Nephron progenitor cell (in vitro differentiated cells): Measurements from ENCODE around the gene MRPL33.

Source experiments
- DNase-seq: peaks from one replicate; pipeline ENCODE4 v3.0.0; 2021
- H3K27ac Mint-ChIP-seq: 2 replicates; pipeline ENCODE4 v1.8.0; 2021; ENCODE audit warnings: mild to moderate bottlenecking, moderate library complexity, mixed read lengths
- H3K27me3 Mint-ChIP-seq: 2 replicates; pipeline ENCODE4 v1.8.0; 2021; ENCODE audit warnings: mild to moderate bottlenecking, low read depth, mixed read lengths; ENCODE audit not compliant: poor library complexity
- H3K36me3 Mint-ChIP-seq: 2 replicates; pipeline ENCODE4 v1.8.0; 2021; ENCODE audit warnings: low read depth, mixed read lengths
- H3K4me1 Mint-ChIP-seq: 2 replicates; pipeline ENCODE4 v1.8.0; 2021; ENCODE audit warnings: mixed read lengths
- H3K4me3 Mint-ChIP-seq: 2 replicates; pipeline ENCODE4 v1.8.0; 2021; ENCODE audit warnings: mild to moderate bottlenecking, moderate library complexity, mixed read lengths
- H3K9me3 Mint-ChIP-seq: 2 replicates; pipeline ENCODE4 v1.8.0; 2021; ENCODE audit warnings: mild to moderate bottlenecking, moderate library complexity, mixed read lengths
- TF ChIP-seq, protein P1 (sequence below): fragments of 200-600 bp; sonication (generic); IDR thresholded peaks from 2 replicates; pipeline ENCODE4 v1.5.0; 2021; ENCODE audit warnings: antibody characterized with exemption

MRPL33 gene

GRCh38 chr2:27727257-27727656, 44.3 kb upstream of the MRPL33 start:
- H3K27me3 Mint-ChIP-seq = peaks cover 11% of the 10 kb centered on the region
- no peaks in the 10 kb centered on the region for H3K9me3 Mint-ChIP-seq
- no peak overlapping the region for H3K4me3 Mint-ChIP-seq
- peaks cover 43% of the 10 kb centered on the region for H3K4me1 Mint-ChIP-seq
- peak overlapping the region; percentile 68 for H3K27ac Mint-ChIP-seq
- TF ChIP-seq, protein P1, sequence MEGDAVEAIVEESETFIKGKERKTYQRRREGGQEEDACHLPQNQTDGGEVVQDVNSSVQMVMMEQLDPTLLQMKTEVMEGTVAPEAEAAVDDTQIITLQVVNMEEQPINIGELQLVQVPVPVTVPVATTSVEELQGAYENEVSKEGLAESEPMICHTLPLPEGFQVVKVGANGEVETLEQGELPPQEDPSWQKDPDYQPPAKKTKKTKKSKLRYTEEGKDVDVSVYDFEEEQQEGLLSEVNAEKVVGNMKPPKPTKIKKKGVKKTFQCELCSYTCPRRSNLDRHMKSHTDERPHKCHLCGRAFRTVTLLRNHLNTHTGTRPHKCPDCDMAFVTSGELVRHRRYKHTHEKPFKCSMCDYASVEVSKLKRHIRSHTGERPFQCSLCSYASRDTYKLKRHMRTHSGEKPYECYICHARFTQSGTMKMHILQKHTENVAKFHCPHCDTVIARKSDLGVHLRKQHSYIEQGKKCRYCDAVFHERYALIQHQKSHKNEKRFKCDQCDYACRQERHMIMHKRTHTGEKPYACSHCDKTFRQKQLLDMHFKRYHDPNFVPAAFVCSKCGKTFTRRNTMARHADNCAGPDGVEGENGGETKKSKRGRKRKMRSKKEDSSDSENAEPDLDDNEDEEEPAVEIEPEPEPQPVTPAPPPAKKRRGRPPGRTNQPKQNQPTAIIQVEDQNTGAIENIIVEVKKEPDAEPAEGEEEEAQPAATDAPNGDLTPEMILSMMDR = no peak
- H3K36me3 Mint-ChIP-seq = no peaks in the 10 kb centered on the region
- no peak for DNase-seq

DNA sequence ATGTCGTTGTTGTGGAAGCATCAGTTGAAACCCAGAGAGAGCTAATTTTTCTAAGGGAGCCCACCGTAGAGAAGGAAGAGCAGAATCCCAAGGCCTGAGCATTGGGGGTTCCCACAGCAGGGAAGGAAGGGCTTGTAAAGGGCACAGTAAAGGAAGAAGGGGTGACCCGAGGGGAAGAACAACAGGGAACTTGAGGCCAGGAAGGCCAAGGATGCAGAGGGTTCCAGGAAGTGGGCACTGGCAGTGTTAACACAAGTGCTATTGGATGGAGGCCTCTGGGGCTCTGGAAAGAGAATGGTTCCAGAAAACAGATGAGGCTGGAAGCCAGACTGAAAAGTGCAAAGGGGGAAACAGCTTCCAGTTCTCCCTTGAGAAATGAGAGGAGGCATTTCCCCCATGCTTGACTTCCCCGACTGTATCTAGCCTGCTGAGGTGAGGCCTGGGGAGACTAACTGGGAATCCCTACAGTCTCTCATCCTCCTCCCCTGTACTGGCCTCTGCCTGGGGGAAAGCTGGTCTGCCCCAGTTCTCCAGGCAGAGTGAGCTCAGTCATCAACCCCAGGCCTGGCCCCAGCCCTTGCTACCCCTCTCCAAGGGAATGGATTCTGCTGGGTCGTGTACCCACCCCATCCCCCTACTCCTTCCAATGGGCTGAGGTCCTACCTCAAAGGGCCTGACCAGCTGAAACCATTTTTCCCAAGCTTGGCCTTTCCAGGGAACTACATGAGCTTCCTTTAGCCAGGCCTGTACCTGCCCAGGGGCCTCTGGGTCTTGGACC, 43.2 kb upstream of the MRPL33 start:
- TF ChIP-seq, protein P1 = no peak
- no peak for DNase-seq
- H3K27me3 Mint-ChIP-seq = peaks cover 11% of the 10 kb centered on the region
- no peaks in the 10 kb centered on the region for H3K36me3 Mint-ChIP-seq
- H3K4me3 Mint-ChIP-seq = no peak overlapping the region
- peak overlapping the region; percentile 23 for H3K27ac Mint-ChIP-seq
- no peaks in the 10 kb centered on the region for H3K9me3 Mint-ChIP-seq
- H3K4me1 Mint-ChIP-seq = peaks cover 42% of the 10 kb centered on the region

DNA sequence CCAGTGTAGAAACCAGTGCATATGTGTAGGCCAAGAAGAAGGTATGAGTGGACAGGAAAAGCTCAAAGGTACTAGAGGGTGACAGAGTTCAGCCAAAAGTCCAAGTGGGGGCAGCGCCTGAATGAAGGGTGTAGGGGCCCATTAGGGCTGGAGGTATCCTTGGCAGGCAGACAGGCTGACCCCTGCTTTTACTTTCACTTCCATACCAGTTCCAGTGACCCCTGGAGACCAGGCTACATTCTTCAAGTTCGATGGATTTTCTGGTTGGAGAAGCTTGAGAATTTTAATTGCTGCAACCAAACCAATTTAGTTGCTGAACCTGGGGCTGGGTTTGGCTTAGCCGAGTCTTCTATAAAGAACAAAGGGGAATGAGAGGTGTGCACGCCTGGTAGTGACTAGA, 42.3 kb upstream of the MRPL33 start:
- Mint-ChIP-seq H3K27me3 (peaks cover 13% of the 10 kb centered on the region), H3K36me3 (no peaks in the 10 kb centered on the region), H3K4me3 (no peak overlapping the region), H3K9me3 (no peaks in the 10 kb centered on the region), H3K4me1 (peaks cover 34% of the 10 kb centered on the region), H3K27ac (no peak overlapping the region)
- TF ChIP-seq, protein P1 = no peak
- DNase-seq = peak; percentile 18

DNA sequence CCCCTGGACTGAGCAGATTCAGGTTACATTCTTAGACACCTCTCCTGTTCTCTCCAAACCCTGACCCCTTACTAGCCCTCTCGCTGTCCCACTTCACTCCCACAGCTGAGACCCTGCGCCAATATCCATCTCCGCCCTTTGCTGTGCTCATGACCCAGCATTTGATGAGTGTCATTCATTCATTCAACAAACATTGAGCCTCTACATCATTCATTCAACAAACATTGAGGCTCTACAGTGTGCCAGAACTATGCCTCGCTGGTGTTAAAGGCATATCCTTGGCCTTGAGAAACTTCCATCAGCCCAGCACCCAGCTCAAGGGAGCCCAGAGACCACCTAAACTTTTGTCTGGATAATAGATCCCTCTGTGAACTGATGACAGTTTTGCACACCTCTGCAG, 41.9 kb upstream of the MRPL33 start:
- peaks cover 30% of the 10 kb centered on the region for H3K4me1 Mint-ChIP-seq
- peaks cover 16% of the 10 kb centered on the region for H3K27me3 Mint-ChIP-seq
- H3K36me3 Mint-ChIP-seq = no peaks in the 10 kb centered on the region
- no peak overlapping the region for H3K4me3 Mint-ChIP-seq
- TF ChIP-seq, protein P1 = no peak
- H3K9me3 Mint-ChIP-seq = no peaks in the 10 kb centered on the region
- no peak overlapping the region for H3K27ac Mint-ChIP-seq
- no peak for DNase-seq

- no peak overlapping the region for H3K4me3 Mint-ChIP-seq
- peaks cover 22% of the 10 kb centered on the region for H3K27me3 Mint-ChIP-seq
- TF ChIP-seq, protein P1 = no peak
- no peaks in the 10 kb centered on the region for H3K9me3 Mint-ChIP-seq
- no peaks in the 10 kb centered on the region for H3K36me3 Mint-ChIP-seq
- DNase-seq = no peak
- H3K4me1 Mint-ChIP-seq = peaks cover 29% of the 10 kb centered on the region
- H3K27ac Mint-ChIP-seq = no peak overlapping the region
Observed at GRCh38 chr2:27730261-27730662, 41.3 kb upstream of the MRPL33 start.
